Fibroblast of mammary gland (primary cell): Measurements from ENCODE around the gene MRPL55.

Experiments used
- DNase-seq: peaks from one replicate; pipeline ENCODE4 v3.0.0-alpha.2; 2010; ENCODE audit warnings: low read depth
- H3K4me3 ChIP-seq: 2 replicates; pipeline ENCODE4 v1.5.1; 2011; ENCODE audit warnings: low read depth, mild to moderate bottlenecking, low read length, moderate library complexity; ENCODE audit not compliant: control insufficient read depth
- CTCF ChIP-seq: conservative IDR thresholded peaks from 2 replicates; pipeline ENCODE4 v1.5.1; 2011; ENCODE audit warnings: low read depth, low read length, inconsistent platforms; ENCODE audit not compliant: control insufficient read depth, insufficient read depth

Gene MRPL55

GRCh38 chr1:228154670-228155571, 45.8 kb upstream of the MRPL55 start:
- no peak for TF ChIP-seq CTCF
- H3K4me3 ChIP-seq = no peak overlapping the region
- no peak for DNase-seq

GRCh38 chr1:228154021-228154669, 45.0 kb upstream of the MRPL55 start:
- no peak overlapping the region for H3K4me3 ChIP-seq
- TF ChIP-seq CTCF = no peak
- DNase-seq = no peak

- no peak for DNase-seq
- no peak for TF ChIP-seq CTCF
- no peak overlapping the region for H3K4me3 ChIP-seq
Observed at GRCh38 chr1:228152918-228153258, 43.8 kb upstream of the MRPL55 start.

GRCh38 chr1:228152097-228152917, 43.2 kb upstream of the MRPL55 start:
- no peak for DNase-seq
- TF ChIP-seq CTCF = no peak
- H3K4me3 ChIP-seq = no peak overlapping the region

GRCh38 chr1:228151180-228151925, 42.3 kb upstream of the MRPL55 start:
- DNase-seq = no peak
- no peak overlapping the region for H3K4me3 ChIP-seq
- TF ChIP-seq CTCF = no peak
